Measurements from ENCODE around the gene BTN1A1.

DNA sequence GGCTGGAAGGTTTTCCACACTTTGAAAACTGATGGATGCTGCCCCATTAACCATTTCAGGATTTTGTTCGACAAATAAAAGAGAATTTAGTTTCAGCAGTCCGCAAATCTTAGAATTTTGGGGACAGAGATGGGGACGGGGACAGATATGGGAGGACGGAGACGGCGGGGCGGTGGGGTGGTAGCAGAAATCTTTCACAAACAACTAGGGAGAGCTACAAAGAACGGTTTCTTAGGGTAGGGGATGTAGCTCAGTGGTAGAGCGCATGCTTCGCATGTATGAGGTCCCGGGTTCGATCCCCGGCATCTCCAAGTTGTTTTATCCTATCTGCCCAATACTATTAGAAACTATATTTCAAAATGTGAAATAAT is 53.1 kb downstream of the BTN1A1 start:
- peak; percentile 52 for TF ChIP-seq EZH2 (IDR thresholded peaks at IDR 0.05)
- TF ChIP-seq, protein P1, sequence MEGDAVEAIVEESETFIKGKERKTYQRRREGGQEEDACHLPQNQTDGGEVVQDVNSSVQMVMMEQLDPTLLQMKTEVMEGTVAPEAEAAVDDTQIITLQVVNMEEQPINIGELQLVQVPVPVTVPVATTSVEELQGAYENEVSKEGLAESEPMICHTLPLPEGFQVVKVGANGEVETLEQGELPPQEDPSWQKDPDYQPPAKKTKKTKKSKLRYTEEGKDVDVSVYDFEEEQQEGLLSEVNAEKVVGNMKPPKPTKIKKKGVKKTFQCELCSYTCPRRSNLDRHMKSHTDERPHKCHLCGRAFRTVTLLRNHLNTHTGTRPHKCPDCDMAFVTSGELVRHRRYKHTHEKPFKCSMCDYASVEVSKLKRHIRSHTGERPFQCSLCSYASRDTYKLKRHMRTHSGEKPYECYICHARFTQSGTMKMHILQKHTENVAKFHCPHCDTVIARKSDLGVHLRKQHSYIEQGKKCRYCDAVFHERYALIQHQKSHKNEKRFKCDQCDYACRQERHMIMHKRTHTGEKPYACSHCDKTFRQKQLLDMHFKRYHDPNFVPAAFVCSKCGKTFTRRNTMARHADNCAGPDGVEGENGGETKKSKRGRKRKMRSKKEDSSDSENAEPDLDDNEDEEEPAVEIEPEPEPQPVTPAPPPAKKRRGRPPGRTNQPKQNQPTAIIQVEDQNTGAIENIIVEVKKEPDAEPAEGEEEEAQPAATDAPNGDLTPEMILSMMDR (IDR thresholded peaks at IDR 0.05), result no peak
